ENCODE data around the gene NPC1L1.
"Not testable (repeated sequence)": the region's sequence is repeated elsewhere in the genome, so short reads cannot be mapped to it uniquely, and the experiment has no call there.

NPC1L1 gene

DNA sequence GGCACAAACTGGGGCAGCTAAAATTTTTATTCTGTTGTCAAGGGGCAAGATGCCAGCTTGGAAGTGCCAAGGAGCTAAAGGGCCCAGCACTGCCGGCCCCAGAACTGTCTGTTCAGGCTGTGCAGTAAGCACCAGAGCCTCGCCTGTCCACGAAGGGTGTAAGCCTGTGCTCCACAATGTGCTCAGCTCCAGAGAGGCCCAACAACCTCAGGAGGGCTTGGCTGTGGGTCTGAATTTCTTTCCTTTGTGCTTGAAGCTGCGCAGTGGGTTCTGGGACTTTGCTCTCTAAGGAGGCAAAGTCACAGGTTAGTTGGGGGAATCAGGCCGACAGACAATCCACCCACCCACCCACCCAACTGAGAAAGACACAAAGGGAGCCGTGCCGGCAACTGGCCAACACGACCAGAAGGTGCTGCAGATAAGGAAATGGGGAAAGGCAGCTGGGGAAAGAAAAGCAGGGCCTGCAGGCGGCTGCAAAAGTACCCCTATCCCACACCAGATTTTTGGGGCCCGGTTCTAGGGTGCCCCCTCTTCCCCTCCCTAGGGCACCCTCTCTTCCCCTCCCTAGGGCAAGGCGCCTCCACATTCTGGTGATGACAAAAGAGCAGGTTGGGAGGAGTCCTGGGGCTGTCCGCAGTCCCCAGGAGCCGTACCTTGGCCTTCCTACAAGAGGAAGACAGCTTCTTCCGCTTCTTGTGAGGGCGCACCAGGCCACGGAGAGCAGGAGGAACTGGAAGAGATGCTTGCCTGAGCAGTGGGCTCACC lies 24.8 kb upstream of the NPC1L1 start:
- no peak for DNase-seq (ENCODE audit: low read depth)

DNA sequence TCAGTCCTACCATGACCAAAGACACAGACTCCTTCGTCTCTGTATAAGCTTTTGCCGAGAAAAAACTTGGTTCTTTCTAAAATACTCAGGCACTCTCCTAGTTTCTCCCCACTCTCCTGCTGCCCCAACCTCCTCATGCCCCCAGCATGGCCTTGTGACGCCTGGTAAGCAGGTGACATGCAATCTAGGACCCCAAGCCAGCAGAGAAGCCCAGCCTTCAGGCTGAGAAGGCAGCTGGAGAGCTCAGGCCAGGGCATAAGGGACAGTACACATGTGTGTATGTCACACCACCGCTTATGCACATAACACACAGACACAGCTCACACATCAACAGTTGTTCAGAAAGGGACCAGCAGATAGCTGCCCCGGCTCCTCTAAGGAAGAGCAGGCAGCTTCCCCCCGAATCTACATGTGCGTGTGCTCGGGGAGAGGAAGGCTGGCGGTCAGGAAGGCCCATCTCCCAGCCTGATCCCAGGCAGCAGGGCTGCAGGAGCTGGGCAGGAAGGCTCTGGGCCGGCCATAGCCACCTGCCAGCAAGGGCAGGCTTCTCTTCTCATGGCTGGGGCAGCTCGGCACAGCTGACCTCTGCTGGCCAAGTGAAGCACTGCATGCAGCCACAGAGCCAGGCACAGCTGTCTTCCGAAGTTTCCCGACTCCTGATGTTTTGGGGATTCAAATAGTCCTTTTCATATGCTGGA lies 24.1 kb upstream of the NPC1L1 start:
- peak; percentile 19 for DNase-seq (ENCODE audit: low read depth)

DNA sequence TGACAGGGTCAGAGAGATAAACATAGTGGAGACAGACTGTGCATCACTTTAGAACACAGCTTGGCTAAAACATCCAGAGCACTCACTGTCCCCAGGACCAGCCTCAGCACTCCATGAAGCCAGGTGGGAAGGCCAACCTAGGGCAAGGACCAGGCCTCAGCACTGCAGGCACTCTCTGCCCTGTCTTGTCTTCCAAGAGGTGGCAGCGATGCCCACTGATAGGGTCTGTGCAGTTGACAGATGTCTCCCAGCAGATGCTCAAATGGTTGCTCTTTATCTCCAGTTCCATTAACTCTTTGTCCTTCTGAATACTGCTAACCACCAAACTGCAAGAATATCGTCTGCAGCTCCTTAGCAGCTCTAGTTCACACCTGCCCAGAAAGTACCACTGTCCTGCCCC lies 23.5 kb upstream of the NPC1L1 start:
- no peak for DNase-seq (ENCODE audit: low read depth)

DNA sequence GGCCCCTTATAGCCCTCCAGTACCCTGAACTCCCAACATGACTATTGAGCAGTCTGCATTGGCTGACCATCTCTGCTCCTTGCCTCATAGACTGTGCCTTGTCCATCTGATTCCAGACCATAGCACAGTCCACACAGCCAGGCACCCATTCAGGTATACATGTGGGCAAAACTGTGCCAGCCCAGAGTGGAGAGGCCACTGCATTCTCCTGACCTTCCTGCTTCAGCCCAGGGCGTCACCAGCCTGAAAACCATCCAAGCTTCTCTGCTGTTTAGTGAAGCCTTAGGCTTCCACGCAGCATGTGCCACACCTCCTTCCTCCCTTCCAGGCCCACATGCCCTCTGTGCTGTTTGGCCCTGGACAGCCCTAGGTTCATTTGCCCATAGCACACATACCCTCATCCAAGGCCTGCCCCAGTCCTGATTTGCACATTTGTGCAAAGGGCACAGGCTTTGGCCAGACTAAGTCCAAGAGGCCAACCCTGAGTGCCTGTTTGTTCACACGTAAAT lies 22.1 kb upstream of the NPC1L1 start:
- no peak for DNase-seq (ENCODE audit: low read depth)

DNA sequence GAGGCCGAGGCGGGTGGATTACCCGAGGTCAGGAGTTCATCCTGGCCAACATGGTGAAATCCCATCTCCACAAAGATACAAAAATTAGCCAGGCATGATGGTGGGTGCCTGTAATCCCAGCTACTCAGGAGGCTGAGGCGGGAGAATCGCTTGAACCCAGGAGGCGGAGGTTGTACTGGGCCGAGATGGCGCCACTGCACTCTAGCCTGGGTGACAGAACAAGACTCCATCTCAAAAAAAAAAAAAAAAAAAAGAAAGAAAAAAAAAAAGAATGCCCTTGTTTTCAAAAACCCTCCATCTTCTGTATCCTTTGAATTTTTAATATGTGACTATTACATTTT lies 21.5 kb upstream of the NPC1L1 start:
- DNase-seq (ENCODE audit: low read depth), result not testable (repeated sequence)

DNA sequence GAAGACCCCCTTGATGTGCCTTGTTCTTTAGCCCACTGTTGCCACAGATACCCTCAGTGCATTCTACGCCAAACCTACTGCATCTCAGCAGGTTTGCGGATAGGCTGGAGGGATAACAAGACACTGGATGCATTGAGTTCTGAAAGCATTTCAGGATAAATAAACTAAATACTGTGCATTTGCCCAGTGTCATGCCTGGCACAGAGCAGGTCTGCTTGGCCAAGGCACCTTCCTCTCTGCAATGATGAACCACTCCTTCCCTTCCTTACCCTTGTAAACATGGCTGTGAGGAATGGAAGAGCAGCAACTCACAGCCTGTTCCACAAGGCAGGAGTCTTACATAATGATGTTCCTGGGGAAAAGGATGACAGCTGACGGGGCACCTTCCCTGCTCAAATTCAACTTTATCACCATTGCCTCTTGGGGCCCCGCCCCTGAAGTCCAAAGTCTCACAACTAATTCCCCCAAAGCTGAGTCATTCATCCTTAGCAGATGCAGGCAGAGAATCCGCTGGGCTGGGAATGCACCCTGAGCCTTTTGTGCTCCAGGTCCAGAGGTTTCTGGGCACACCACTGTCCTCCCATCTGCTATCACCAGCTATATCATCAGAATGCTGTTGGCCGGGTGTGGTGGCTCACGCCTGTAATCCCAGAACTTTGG lies 21.0 kb upstream of the NPC1L1 start:
- no peak for DNase-seq (ENCODE audit: low read depth)

DNA sequence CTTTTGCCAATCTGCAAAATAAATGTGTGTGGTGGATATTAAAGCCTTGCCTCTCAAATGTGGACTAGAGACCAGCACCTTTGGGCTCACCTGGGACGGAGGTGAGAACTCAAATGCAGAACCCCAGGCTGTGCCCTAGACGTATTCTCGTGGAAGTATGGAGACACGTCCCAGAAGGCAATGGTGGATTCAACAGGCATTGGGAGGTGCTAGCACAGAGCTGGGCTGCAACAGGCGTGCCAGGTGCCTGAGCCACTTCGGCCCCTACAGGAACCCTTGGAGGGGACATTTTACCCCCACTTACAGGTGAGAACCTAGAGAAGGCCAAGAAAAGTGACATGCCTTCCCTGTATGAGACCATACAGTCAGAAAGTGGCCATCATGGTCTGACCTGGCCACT lies 20.4 kb upstream of the NPC1L1 start:
- DNase-seq (ENCODE audit: low read depth), result no peak

DNA sequence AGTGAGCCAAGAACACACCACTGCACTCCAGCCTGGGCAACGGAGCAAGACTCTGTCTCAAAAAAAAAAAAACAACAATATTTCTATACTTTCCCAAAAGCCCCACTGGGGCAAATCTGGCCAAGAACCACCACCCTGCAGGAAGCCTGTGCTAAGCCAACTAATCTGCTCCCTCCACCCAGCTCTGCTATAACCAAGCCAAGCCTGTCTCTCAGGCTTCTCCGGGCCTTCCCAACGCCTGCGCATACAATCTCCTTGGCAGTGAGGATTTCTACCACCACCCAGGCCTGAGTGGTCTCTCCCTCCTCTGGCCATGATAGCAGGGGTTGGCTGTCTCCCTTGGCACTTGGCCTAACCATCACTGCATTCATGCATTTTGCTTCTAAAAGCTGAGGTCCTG lies 18.4 kb upstream of the NPC1L1 start:
- no peak for DNase-seq (ENCODE audit: low read depth)

DNA sequence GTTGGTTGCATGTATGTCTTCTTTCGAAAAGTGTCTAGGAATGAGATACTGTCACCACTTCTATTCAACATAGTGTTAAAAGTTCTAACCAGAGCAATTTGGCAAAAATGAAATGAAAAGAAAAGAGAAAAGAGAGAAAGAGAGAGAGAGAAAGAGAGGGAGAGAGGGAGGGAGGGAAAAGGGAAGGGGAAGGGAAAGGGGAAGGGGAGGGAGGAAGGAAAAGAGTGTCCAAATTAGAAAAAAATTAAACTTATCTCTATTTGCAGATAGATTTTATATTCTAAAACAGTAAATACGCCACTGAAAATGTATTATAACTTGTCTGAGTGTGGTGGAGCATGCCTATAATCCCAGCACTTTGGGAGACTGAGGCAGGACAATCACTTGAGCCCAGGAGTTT lies 16.4 kb upstream of the NPC1L1 start:
- DNase-seq (ENCODE audit: low read depth), result no peak

DNA sequence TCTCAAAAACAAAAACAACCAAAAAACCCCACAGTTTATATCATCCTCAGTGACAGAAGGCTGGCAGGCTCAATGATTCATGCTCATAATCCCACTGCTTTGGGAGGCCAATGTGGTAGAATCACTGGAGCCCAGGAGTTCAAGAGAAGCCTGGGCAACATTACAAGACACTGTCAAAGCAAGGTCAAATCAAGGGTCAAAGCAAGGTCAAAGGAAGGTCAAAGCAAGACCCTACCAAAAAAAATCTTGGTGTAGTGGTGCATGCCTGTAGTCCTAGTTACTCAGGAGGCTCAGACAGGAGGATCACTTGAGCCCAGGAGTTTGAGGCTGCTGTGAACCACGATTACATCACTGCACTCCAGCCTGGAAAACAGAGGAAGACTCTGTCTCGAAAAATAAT lies 14.2 kb upstream of the NPC1L1 start:
- DNase-seq (ENCODE audit: low read depth), result no peak

DNA sequence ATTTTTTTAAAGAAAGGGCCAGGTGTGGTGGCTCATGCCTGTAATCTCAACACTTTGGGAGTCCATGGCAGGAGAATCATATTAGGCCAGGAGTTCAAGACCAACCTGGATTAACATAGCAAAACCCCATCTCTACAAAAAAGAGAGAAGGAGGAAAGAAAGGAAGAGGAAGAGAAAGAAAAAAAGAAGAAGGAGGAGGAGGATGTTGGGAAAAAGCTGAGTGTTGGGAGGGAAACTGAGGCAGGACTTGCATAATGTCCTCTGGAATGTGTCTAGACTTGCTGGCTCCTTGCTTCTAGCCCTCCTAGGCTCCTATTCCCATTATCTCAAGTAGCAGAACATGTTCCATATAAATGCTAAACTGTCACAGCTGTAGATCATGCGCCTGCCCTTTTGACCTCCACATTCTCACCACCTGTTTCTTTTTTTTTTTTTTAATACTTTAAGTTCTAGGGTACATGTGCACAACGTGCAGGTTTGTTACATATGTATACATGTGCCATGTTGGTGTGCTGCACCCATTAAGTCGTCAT lies 11.4 kb upstream of the NPC1L1 start:
- not testable (repeated sequence) for DNase-seq (ENCODE audit: low read depth)

DNA sequence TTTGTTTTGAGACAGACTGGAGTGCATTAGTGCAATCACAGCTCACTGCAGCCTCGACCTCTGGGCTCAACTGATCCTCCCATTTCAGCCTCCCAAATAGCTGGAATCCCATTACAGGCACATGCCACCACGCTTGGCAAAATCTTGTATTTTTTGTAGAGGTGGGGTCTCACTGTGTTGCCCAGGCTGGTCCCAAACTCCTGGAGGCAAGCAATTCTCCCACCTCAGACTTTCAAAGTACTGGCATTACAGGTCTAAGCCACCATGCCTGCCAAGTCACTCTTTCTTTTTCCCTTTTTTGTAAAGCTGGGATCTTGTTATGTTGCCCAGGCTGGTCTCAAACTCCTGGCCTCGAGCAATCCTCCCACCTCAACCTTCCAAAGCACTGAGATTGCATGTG lies 8.3 kb upstream of the NPC1L1 start:
- no peak for DNase-seq (ENCODE audit: low read depth)

DNA sequence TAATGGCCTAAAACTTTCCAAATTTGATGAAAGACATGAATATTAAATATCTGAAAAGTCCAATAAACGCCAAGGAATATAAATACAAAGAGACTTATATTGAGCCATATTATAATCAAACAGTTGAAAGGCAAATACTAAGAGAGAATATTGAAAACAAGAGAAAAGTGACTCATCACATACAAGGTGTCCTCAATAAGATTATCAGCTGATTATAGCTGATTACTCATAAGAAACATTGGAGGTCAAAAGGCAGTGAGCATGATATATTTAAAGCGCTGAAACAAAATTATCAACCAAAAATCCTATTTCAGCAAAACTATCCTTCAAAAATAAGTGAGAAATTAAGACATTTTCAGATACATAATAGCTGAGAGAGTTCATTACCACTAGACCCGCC lies 7.8 kb upstream of the NPC1L1 start:
- no peak for DNase-seq (ENCODE audit: low read depth)

DNA sequence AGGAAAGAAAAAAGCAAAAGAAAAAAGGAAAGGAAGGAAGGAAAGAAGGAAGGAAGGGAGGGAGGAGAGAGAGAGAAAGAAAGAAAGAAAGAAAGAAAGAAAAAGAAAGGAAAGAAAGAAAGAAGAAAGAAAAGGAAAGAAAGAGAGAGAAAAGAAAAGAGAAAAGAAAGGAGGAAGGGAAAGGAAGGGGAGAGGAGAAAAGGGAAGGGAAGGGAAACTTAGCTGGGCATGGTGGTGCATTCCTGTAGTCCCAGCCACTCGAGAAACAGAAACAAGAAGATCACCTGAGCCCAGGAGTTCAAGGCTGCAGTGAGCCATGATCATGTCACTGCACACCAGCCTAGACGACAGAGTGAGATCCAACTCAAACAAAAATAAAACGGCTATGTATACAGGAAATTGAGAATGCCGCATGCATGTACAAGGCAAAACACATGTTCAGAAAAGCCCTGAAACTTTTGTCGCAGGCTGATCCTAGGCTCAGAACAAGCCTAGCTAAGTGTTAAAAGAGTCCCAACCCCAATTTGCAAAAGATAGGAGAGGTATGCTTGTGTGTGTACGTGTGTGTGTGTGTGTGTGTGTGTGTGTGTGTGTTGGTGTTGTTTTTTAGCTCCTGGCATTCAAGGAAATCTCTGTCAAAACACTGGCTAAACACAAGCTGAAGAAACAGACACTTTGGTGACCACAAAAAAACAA lies 6.6 kb upstream of the NPC1L1 start:
- no peak for DNase-seq (ENCODE audit: low read depth)

DNA sequence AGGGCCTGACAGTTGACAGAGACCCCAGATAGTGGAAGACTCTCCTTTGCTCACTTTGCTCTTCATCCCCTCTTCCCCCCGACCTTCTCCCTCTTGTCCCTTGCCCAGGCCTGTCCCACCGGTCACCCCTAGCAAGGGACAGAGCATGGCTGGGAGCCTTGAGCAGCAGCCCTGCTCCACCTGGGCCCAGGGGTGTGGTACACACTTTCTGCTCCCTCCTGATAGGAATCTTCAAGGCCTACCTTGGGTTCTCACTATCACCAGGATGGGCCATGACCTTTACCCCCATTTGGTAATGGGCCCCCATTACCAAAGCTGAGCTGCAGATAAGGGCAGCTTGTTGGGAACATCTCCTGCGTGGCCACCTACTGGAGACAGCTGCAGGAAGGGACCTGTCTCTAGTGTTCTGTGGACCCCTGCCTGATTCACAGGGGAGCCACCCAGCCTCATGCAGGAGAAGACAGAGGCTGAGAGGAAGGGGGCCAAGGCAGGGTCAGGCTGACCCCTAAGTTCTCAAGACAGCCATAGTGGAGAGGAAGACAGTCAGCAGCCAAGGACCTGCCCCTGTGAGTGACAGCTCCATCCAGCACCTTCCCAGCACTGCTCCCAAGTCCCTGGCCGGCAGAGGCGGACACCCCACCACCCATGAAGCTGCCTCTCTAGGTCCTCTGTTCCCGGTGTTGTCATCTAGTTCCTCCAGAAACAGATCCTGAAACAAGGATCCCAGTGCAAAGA lies 913 bp upstream of the NPC1L1 start:
- no peak for DNase-seq (ENCODE audit: low read depth)

DNA sequence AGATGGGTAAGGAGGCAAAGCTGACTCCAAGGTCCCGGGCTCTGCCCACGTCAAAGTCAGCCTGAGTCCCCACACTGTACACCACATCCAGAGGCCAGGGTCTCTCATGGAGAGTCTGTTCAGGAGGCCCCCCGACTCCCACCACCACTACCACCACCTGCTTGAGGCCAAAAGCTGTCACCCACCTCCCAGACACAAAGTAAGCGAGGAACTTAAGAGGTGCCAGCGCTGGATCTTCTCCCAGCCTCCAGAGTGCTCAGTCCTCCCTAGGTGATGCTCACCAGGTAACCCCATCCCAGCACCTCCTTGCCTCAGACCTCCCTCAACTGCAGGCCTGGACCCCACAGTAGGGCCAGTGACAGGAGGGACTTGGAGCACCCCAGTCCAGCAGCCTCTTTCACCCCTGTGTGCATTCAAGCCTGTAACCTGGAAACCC lies 520 bp downstream of the NPC1L1 start:
- no peak for DNase-seq (ENCODE audit: low read depth)

DNA sequence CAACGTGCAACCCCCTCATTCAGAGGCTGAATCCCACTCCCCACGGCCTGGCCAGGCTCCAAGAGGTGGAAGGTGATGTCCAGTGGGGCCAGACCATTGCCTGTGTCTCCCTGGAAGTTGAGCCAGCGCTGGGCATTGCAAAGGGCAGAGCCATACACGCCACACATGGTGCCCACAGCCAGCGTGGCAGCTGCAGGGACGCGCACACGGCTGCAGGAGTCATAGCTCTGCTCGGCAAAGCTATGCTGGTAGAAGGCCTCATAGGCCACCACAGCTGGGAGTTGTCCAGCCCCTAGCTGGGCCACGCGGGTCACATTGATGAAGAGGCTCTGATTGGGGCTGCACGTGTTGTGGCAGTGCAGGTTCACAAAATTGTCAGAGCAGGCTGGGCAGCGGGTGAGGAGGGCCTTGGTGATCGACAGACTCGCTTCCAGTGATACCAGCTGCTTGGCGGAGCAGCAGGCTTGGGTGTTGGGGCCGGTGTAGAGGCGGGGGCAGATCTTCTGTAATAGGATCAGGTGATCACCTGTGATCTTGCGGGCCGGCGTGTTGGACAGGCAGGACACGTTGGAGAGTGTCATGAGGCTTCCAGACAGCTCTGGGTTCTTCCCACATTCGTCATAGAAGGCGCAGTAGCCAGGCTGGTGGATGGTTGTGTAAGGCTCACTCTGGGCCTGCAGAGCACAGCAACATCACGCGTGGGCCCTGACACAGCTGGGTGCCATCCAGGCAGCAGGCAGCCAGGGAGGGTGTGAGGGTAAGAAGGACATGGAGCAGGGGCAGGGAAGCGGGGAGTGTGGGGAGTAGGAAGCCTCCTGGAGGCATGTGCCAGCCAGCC lies 1.2 kb downstream of the NPC1L1 start:
- DNase-seq (ENCODE audit: low read depth), result no peak

DNA sequence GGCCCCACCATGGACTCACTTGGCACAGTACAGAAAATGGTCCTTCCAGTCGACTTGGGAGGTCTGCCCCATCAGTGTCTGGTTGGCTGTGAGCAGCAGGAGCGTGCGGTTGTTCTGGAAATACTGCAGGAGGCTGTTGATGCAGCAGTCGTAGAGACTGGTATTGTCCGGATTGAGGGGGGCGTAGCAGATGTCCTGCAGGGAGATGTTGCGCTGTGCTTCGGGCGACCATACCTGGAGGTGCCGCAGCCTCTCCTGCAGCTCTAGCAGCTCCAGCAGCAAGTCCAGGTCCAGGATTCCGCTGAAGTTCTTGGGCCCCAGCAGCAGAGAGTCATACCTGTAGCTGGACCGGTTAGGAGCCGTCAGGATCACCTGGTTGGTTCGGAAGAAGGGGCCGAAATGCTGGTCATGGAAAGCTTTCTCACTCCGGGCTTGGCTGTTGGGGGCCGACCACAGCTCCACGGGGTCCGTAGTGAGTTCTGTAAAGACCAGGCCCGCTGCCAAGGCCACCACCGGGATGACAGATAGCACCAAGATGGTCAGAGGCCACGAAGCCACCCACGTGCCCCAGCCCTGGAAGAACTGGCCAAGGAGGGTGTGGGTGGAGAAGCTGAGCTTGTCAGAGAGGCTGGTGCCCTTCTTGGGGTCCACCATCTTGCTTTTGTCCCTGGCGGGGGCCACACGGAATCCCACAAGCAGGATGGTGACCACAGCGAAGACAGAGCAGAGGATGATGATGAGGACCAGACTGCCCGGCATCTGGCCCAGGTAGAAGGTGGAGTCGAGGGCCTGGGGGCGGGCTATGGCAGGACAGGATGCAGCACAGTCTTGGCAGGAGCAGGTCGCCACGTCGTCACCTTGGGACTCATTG lies 2.1 kb downstream of the NPC1L1 start:
- DNase-seq (ENCODE audit: low read depth), result no peak

DNA sequence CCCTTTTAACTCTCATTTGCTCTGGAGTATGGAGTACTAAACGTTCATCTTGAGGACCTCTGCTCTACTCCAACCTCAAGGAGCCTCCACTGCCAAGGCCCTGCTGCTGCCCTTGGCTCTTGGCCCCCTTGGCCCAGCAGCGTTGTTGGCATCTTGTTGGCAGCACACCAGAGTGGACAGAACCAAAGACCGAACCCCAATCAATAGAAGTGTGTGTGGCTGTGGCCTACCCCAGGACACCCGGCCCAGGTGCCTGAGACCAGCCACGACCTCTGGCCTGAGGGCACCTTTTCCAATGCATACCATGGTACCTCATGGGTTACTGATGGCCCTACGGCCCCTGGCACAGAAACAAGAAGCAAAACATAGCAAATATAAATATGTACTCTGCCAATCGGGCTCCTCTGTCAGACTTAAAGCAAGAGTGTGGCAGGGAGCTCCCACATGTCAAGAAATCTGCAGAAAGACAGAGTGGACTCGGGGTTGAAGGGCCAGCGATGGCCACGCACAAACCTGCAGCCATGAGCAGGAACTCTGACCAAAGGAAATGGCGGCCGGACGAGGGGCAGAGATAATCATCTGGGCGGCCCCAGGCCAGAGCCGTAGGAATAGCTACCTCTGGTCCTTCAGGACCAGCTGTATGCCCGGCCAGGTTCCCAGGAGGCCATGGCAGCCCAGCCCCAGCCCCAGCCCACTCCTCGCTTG lies 2.9 kb downstream of the NPC1L1 start:
- no peak for DNase-seq (ENCODE audit: low read depth)
